Transverse colon (tissue), 4 donors: ENCODE results near the gene TMEM52. TPM values are rescaled to one million over a fixed set of nuclear protein-coding genes. Genes with fewer than 3 reads are reported as not detected.

Experiments
- DNase-seq: peaks from one replicate; pipeline ENCODE4 v3.0.0-alpha.2; 2019
- H3K27ac ChIP-seq, 4 donors: fragments of 200-600 bp; sonication (generic); 2 replicates each; pipeline ENCODE4 v1.5.1; 2016 to 2018; ENCODE audit warnings: inconsistent platforms in 4 of 4
- H3K27me3 ChIP-seq: fragments of 200-600 bp; sonication (generic); 2 replicates; pipeline ENCODE4 v1.5.1; 2017; ENCODE audit warnings: inconsistent platforms
- H3K36me3 ChIP-seq, 4 donors: fragments of 200-600 bp; sonication (generic); 2 replicates each; pipeline ENCODE4 v1.5.1; 2017 to 2019; ENCODE audit warnings: inconsistent platforms in 4 of 4
- H3K4me1 ChIP-seq, 4 donors: fragments of 200-600 bp; sonication (generic); 2 replicates each; pipeline ENCODE4 v1.5.1; 2017 to 2020; ENCODE audit warnings: inconsistent platforms in 4 of 4
- H3K4me3 ChIP-seq, 4 donors: fragments of 200-600 bp; sonication (generic); 1 replicate in 1 of 4; 2 replicates in 3 of 4; pipeline versions ENCODE4 v1.5.1 to v1.6.1; 2017 to 2019; ENCODE audit warnings: inconsistent platforms in 4 of 4
- H3K9me3 ChIP-seq, 2 donors: fragments of 200-600 bp; sonication (generic); 2 replicates each; pipeline ENCODE4 v1.5.1; 2017 to 2019; ENCODE audit warnings: inconsistent platforms in 2 of 2
- EP300 ChIP-seq: sonication (generic); formaldehyde crosslinking; IDR thresholded peaks from one replicate; pipeline ENCODE4 v1.6.1; 2017; ENCODE audit warnings: antibody characterized with exemption, low read depth
- POLR2A ChIP-seq: fragments of 450-650 bp; IDR thresholded peaks from one replicate; pipeline ENCODE4 v1.6.1; 2016; ENCODE audit warnings: antibody characterized with exemption, mild to moderate bottlenecking, moderate library complexity
- POLR2AphosphoS5 ChIP-seq, 3 donors: sonication (generic); formaldehyde crosslinking; IDR thresholded peaks; one replicate each; pipeline ENCODE4 v1.6.1; 2016; ENCODE audit warnings: antibody characterized with exemption in 3 of 3
- WGBS, 2 donors: methylation state at CpG; one replicate each; pipeline ENCODE4 v1.1.5; 2018; ENCODE audit warnings: low coverage in 1 of 2; 5-methylcytosine and 5-hydroxymethylcytosine counted together
- in situ Hi-C, 4 donors: fragments of 200-750 bp; cut with MboI; loops; one replicate each; pipeline versions ENCODE4 v1.15.0 to v1.15.1; 2017; ENCODE audit warnings: low sequenced_read_pairs in 3 of 4, low pct_ligation_motif_present in 1 of 4, low pct_unique_long_range_greater_than_20kb in 1 of 4
- intact Hi-C: fragments of 100-400 bp; cut with DNase I; formaldehyde crosslinking; loops from one replicate; pipeline ENCODE4 v1.15.1; 2023; ENCODE audit warnings: low total_unique reads
- total RNA-seq, 4 donors: library from RNA; depleted of rRNA; stranded (reverse); fragments of >200 nt; gene quantifications; one replicate each; pipeline ENCODE4 v1.1.0, GENCODE V29; 2016
- TF ChIP-seq, protein P1 (sequence below), 5 experiments: fragments of 200-600 bp in 3 of 5; fragments of 450-650 bp in 2 of 5; sonication (generic) in 3 of 5; IDR thresholded peaks; 1 replicate in 2 of 5; 2 replicates in 3 of 5; pipeline ENCODE4 v1.5.1; 2016 to 2017; ENCODE audit warnings: antibody characterized with exemption in 5 of 5, inconsistent platforms in 3 of 5, mild to moderate bottlenecking in 2 of 5, moderate library complexity in 1 of 5

Gene TMEM52
- total RNA-seq, 4 donors from 2014 or later, result 5.2 to 9.5 (median 5.3) TPM; not detected in 1

DNA sequence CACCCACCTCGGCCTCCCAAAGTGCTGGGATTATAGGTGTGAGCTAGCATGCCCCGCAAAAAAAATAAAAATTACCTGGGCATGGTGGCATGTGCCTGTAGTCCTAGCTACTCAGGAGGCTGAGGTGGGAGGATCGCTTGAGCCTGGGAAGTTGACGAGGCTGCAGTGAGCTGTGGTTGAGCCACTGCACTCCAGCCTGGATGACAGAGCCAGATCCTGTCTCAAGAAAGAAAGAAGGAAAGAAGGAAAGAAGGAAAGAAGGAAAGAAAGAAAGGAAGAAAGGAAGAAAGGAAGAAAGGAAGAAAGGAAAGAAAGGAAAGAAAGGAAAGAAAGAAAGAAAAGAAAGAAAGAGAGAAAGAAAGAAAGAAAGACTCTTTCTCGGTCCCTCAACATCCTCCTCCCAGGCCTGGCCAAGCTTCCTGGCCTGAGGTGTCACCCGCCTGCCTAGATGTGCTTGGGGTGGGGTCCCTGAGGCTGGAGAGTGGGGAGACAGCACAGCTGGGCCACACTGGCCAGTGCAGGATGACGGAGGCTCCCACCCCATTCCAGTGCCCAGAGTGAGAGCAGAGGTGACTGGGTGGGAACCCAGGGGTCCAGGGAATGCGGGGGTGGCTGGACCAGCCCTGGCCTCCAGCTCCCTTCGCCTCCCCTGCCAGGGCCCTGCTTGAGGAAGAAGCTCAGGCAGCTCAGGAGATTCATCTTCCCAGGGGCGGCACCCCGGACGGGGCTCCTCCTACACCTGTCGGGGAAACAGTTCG is 18.0 kb downstream of the TMEM52 start:
- no peaks in the 10 kb centered on the region for H3K36me3 ChIP-seq
- no peak for DNase-seq
- TF ChIP-seq POLR2AphosphoS5 (IDR thresholded peaks at IDR 0.05), result no peak
- TF ChIP-seq, protein P1, sequence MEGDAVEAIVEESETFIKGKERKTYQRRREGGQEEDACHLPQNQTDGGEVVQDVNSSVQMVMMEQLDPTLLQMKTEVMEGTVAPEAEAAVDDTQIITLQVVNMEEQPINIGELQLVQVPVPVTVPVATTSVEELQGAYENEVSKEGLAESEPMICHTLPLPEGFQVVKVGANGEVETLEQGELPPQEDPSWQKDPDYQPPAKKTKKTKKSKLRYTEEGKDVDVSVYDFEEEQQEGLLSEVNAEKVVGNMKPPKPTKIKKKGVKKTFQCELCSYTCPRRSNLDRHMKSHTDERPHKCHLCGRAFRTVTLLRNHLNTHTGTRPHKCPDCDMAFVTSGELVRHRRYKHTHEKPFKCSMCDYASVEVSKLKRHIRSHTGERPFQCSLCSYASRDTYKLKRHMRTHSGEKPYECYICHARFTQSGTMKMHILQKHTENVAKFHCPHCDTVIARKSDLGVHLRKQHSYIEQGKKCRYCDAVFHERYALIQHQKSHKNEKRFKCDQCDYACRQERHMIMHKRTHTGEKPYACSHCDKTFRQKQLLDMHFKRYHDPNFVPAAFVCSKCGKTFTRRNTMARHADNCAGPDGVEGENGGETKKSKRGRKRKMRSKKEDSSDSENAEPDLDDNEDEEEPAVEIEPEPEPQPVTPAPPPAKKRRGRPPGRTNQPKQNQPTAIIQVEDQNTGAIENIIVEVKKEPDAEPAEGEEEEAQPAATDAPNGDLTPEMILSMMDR (IDR thresholded peaks at IDR 0.05), result no peak
- TF ChIP-seq EP300, result no peak
- no peak for TF ChIP-seq POLR2A
- H3K9me3 ChIP-seq, result no peaks in the 10 kb centered on the region
- no peaks in the 10 kb centered on the region for H3K27me3 ChIP-seq
- WGBS, 2 donors, result 86 to 95% methylated on average over 5 to 7 of the region's 14 CpGs
- in situ Hi-C loops, result loop anchor here in 2 of 4 donors (10.0 kb wide), 2 partner anchors 56 to 116 kb away; no protein-coding TSS in a partner anchor
- intact Hi-C loops, result no loop called here
- no peak overlapping the region for H3K4me3 ChIP-seq
- peaks cover 0 to 11% (median 2%) of the 10 kb centered on the region in 4 donors for H3K4me1 ChIP-seq
- H3K27ac ChIP-seq, result no peak overlapping the region

DNA sequence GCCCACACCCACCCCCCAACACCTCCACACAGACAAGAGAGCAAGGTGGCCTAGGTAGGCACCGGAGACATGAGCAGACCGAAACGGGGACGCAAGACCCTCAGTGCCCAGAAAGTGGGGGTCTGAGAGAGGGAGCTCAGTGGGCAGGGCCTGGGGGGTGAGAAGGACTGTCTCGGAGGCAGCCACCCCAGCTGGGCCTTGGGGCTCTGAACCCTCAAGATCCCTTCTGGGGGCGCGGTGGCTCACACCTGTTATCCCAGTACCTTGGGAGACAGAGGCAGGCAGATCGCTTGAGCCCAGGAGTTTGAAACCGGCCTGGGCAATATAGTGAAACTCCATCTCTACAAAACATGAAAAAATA is 19.1 kb downstream of the TMEM52 start:
- WGBS, 2 donors, result 79% methylated on average over 9 of the region's 9 CpGs; no CpG with 5 or more reads in 1 of the 2 donors
- TF ChIP-seq POLR2A (no peak), POLR2AphosphoS5 (IDR thresholded peaks at IDR 0.05) (no peak), EP300 (no peak)
- TF ChIP-seq, protein P1 (IDR thresholded peaks at IDR 0.05), result no peak
- in situ Hi-C loops, result loop anchor here in 3 of 4 donors (10.0 to 25.0 kb wide), 3 partner anchors 55 to 138 kb away; no protein-coding TSS in a partner anchor
- intact Hi-C loops, result no loop called here
- no peak overlapping the region for H3K27ac ChIP-seq
- peaks cover 8 to 19% (median 10%) of the 10 kb centered on the region in 4 donors for H3K4me1 ChIP-seq
- H3K36me3 ChIP-seq, result no peaks in the 10 kb centered on the region
- DNase-seq, result no peak
- H3K9me3 ChIP-seq, result no peaks in the 10 kb centered on the region
- H3K27me3 ChIP-seq, result no peaks in the 10 kb centered on the region
- H3K4me3 ChIP-seq, result no peak overlapping the region

DNA sequence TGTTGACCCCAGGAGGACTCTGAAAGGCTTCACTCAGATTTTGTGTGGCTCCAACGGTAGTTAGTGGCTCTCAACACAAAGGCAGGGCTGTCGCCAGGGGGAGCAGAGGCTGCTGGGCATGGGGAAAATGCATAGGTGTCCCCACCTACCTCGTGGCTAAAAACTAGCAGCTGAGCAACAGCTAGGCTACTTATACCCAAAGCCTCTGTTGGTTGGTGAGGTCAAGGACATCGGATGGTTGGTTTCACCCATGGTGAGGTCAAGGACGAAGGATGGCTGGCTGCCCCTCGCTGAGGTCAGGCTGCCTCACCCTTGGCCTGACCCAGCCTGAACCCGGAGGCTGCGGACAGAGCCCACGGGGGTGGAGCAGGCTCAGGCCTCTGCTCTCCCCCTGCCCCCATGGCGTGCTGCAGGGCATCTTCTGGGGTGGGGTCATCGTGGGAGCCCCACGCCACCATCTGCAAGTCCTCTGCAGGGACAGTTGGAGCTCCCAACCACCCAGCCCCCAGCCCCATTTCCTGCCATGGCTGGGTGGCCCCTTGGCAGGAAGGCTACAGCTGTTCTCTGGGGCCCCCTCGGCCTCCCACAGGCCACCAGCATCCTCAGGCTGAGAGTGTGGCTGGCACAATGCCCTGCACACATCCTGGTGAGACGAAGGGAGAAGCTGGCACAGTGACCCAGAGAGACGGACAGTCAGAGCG is 19.7 kb downstream of the TMEM52 start:
- intact Hi-C loops (no loop called here), in situ Hi-C loops (loop anchor here in 1 of 4 donors (25.0 kb wide), 1 partner anchor 137 kb away; no protein-coding TSS in a partner anchor)
- Histone ChIP-seq H3K27ac (no peak overlapping the region), H3K27me3 (no peaks in the 10 kb centered on the region), H3K4me3 (no peak overlapping the region), H3K4me1 (peaks cover 11 to 24% (median 15%) of the 10 kb centered on the region in 4 donors), H3K9me3 (no peaks in the 10 kb centered on the region), H3K36me3 (no peaks in the 10 kb centered on the region)
- TF ChIP-seq POLR2AphosphoS5 (IDR thresholded peaks at IDR 0.05), result no peak
- 53% methylated on average over 13 of the region's 16 CpGs; no CpG with 5 or more reads in 1 of the 2 donors for WGBS, 2 donors
- no peak for DNase-seq

DNA sequence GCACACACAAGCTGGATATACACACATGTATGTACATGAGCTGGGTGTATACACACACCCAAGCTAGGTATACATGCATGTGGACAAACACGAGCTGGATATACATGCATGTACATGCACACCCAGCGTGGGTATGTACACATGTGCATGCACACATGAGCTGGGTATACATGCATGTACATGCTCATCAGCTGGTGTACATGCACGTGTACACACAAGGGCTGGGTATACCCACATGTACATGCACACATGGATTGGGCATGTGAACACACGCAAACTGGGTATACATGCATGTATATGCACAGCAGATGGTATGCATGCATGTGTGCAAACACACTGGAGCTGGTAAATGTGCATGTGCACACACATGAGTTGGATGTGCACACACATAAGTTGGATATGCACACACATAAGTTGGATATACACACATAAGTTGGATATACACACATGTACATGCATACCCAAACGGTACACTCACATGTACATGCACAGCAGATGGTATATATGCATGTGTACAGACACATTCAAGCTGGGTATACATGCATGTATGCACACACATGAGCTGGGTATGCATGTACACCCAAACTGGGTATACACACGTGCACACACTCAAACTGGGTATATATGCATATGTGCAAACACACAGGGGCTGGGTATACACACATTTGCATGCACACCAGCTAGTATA is 20.7 kb downstream of the TMEM52 start:
- Histone ChIP-seq H3K36me3 (no peaks in the 10 kb centered on the region), H3K27ac (no peak overlapping the region), H3K27me3 (no peaks in the 10 kb centered on the region), H3K4me1 (peaks cover 16 to 35% (median 26%) of the 10 kb centered on the region in 4 donors), H3K4me3 (no peak overlapping the region), H3K9me3 (no peaks in the 10 kb centered on the region)
- DNase-seq, result no peak
- WGBS, 2 donors, result 17 to 97% methylated on average over 1 to 5 of the region's 6 CpGs
- no peak for TF ChIP-seq EP300
- no peak for TF ChIP-seq POLR2A
- TF ChIP-seq, protein P1 (IDR thresholded peaks at IDR 0.05), result no peak
- no peak for TF ChIP-seq POLR2AphosphoS5 (IDR thresholded peaks at IDR 0.05)
- intact Hi-C loops, result no loop called here
- in situ Hi-C loops, result loop anchor here in 1 of 4 donors (25.0 kb wide), 1 partner anchor 136 kb away; no protein-coding TSS in a partner anchor
